PC-3 (cell line): ENCODE measurements around the gene ABLIM3. TPM values are rescaled to one million over a fixed set of nuclear protein-coding genes. Genes with fewer than 3 reads are reported as not detected.

Experiments
- ATAC-seq: fragments of 200-7000 bp; cut with Tn5 transposase; 2 replicates; pipeline ENCODE4 v1.9.1; 2020; ENCODE audit warnings: mild to moderate bottlenecking, moderate library complexity
- BruUV-seq: library from RNA; stranded (reverse); fragments of 400-500 nt; replicated peaks from 2 replicates; lab custom pipeline; 2021; lab: Mats Ljungman, UMichigan
- CTCF ChIA-PET: fragments of 300-600 bp; sonication (Branson Sonifier 250); formaldehyde crosslinking; loops from one replicate; lab custom pipeline; 2022; ENCODE audit warnings: antibody characterized with exemption; lab: Charles Lee
- POLR2A ChIA-PET: fragments of 300-600 bp; sonication (Branson Sonifier 250); formaldehyde crosslinking; loops from one replicate; lab custom pipeline; 2022; ENCODE audit warnings: antibody characterized with exemption; ENCODE audit not compliant: unreplicated experiment; lab: Charles Lee
- DNase-seq: peaks from one replicate; pipeline ENCODE4 v3.0.0-alpha.2; 2015
- H2AFZ ChIP-seq: fragments of 300-600 bp; sonication (generic); 2 replicates; pipeline ENCODE4 v1.6.0; 2016; ENCODE audit warnings: antibody characterized with exemption, low read length
- H3F3A ChIP-seq: fragments of 300-600 bp; sonication (generic); one replicate; pipeline ENCODE4 v1.6.0; 2017; ENCODE audit warnings: antibody characterized with exemption, low read length, control low read depth, mild to moderate bottlenecking; ENCODE audit not compliant: unreplicated experiment
- H3K27ac ChIP-seq: fragments of 300-600 bp; sonication (generic); 2 replicates; pipeline ENCODE4 v1.5.1; 2016; ENCODE audit warnings: mild to moderate bottlenecking, low read length
- H3K27me3 ChIP-seq: fragments of 300-600 bp; sonication (generic); 2 replicates; pipeline ENCODE4 v1.6.1; 2016; ENCODE audit warnings: low read length, mixed read lengths
- H3K36me3 ChIP-seq: fragments of 300-600 bp; sonication (generic); 2 replicates; pipeline ENCODE4 v1.6.1; 2016; ENCODE audit warnings: low read depth, mixed run types, low read length, mixed read lengths
- H3K4me1 ChIP-seq: fragments of 300-600 bp; sonication (generic); 2 replicates; pipeline ENCODE4 v1.5.1; 2016; ENCODE audit warnings: low read length; ENCODE audit not compliant: insufficient read depth
- H3K4me2 ChIP-seq: fragments of 300-600 bp; sonication (generic); 2 replicates; pipeline ENCODE4 v1.6.0; 2016; ENCODE audit warnings: low read length
- H3K4me3 ChIP-seq: fragments of 300-600 bp; sonication (generic); 2 replicates; pipeline ENCODE4 v1.5.1; 2016; ENCODE audit warnings: mild to moderate bottlenecking, low read length, mixed read lengths
- H3K79me2 ChIP-seq: fragments of 300-600 bp; sonication (generic); 2 replicates; pipeline ENCODE4 v1.6.1; 2017; ENCODE audit warnings: low read length, mixed read lengths
- H3K9ac ChIP-seq: fragments of 300-600 bp; sonication (generic); 2 replicates; pipeline ENCODE4 v1.6.0; 2016; ENCODE audit warnings: mild to moderate bottlenecking, low read length
- H3K9me2 ChIP-seq: fragments of 300-600 bp; sonication (generic); replicated peaks from 2 replicates; pipeline ENCODE4 v1.6.1; 2016; ENCODE audit warnings: mixed run types, low read length, mixed read lengths
- H3K9me3 ChIP-seq: fragments of 300-600 bp; sonication (generic); 2 replicates; pipeline ENCODE4 v1.6.1; 2016; ENCODE audit warnings: low read length, mixed read lengths
- H4K20me1 ChIP-seq: fragments of 300-600 bp; sonication (generic); 2 replicates; pipeline ENCODE4 v1.6.1; 2016; ENCODE audit warnings: low read length, mixed read lengths
- CTCF ChIP-seq: fragments of 300-600 bp; sonication (generic); conservative IDR thresholded peaks from 2 replicates; pipeline ENCODE4 v1.5.1; 2017; ENCODE audit warnings: antibody characterized with exemption, low read depth, mild to moderate bottlenecking, low read length
- EZH2 ChIP-seq: fragments of 300-600 bp; sonication (generic); IDR thresholded peaks from one replicate; pipeline ENCODE4 v1.6.1; 2017; ENCODE audit warnings: antibody characterized with exemption, mild to moderate bottlenecking, low read length; ENCODE audit not compliant: unreplicated experiment
- EZH2phosphoT487 ChIP-seq: fragments of 300-600 bp; sonication (generic); IDR thresholded peaks from 2 replicates; pipeline ENCODE4 v1.6.1; 2018; ENCODE audit warnings: mild to moderate bottlenecking, antibody characterized with exemption, low read length, borderline replicate concordance
- intact Hi-C: fragments of 100-400 bp; cut with micrococcal nuclease; formaldehyde crosslinking; loops from 2 replicates; pipeline ENCODE4 v1.9.0; 2023
- total RNA-seq: library from RNA; depleted of rRNA; stranded (reverse); fragments of >200 nt; gene quantifications from 2 replicates; pipeline ENCODE4 v1.2.3, GENCODE V29; 2014

The ABLIM3 gene
- total RNA-seq, 1 experiment from 2014 or later: 43.6 TPM

GRCh38 chr5:149298163-149298562 is 156.9 kb downstream of the ABLIM3 start:
- no peak for DNase-seq
- no peak overlapping the region for H3K4me3 ChIP-seq
- no peaks in the 10 kb centered on the region for H3K4me1 ChIP-seq
- no peak for ATAC-seq
- H3K9ac ChIP-seq: no peak overlapping the region
- no peaks in the 10 kb centered on the region for H3K9me3 ChIP-seq
- H3K36me3 ChIP-seq: no peaks in the 10 kb centered on the region
- no peak overlapping the region for H2AFZ ChIP-seq
- ChIA-PET POLR2A (interaction anchor here (0.6 kb wide), 1 partner anchor 19 kb away, joined by 3 read pairs; no protein-coding TSS in a partner anchor), CTCF (no interaction called here)
- no peaks in the 10 kb centered on the region for H3F3A ChIP-seq
- no TSS peak for BruUV-seq
- H3K27me3 ChIP-seq: no peaks in the 10 kb centered on the region
- H3K4me2 ChIP-seq: no peak overlapping the region
- H3K27ac ChIP-seq: no peak overlapping the region
- H3K79me2 ChIP-seq: no peaks in the 10 kb centered on the region
- no peak for TF ChIP-seq EZH2
- no peak for TF ChIP-seq CTCF
- TF ChIP-seq EZH2phosphoT487: no peak
- no peaks in the 10 kb centered on the region for H4K20me1 ChIP-seq
- intact Hi-C loops: no loop called here
- no peaks in the 10 kb centered on the region for H3K9me2 ChIP-seq

DNA sequence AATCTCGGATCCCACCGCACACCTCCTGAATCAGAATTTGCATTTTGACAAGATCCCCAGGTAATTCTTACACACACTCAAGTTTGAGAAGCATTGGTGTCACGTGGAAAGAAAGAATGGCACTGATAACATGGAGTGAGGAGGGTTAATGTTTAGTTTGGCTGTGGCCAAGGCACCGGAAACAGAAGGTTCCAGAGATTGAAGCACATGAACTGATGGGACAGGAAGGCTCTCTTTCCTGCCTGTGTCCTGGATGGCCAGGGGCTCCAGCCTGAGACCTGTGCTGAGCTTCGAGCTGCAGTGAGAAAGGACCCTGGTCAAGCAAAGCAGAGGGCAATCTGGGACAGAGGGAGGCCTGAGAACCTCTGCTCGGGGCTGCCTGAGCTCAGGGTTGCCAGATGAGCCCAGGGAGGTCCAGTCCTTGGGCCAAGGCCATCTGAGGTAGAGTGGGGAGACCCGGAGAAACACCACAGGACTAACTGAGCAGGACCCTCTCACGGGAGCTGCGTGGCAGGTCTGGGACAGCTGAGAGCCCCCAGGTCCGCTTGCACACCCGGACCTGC is 157.6 kb downstream of the ABLIM3 start:
- POLR2A ChIA-PET: interaction anchor here (0.6 kb wide), 1 partner anchor 71 kb away, joined by 3 read pairs; no protein-coding TSS in a partner anchor

More for the DNA sequence above, 157.6 kb downstream of the ABLIM3 start:
- Histone ChIP-seq H3K27ac (no peak overlapping the region), H3K36me3 (no peaks in the 10 kb centered on the region), H3F3A (no peaks in the 10 kb centered on the region), H3K9me2 (no peaks in the 10 kb centered on the region), H3K9ac (no peak overlapping the region), H2AFZ (no peak overlapping the region), H4K20me1 (no peaks in the 10 kb centered on the region), H3K9me3 (no peaks in the 10 kb centered on the region), H3K4me1 (no peaks in the 10 kb centered on the region), H3K4me2 (no peak overlapping the region), H3K4me3 (no peak overlapping the region), H3K79me2 (no peaks in the 10 kb centered on the region), H3K27me3 (no peaks in the 10 kb centered on the region)
- ATAC-seq (no peak), DNase-seq (no peak)
- BruUV-seq: no TSS peak
- CTCF ChIA-PET: no interaction called here
- intact Hi-C loops: no loop called here
- TF ChIP-seq EZH2 (no peak), CTCF (no peak), EZH2phosphoT487 (no peak)
